WTC11 (cell line): ENCODE data around the gene C7. TPM values are rescaled to one million over a fixed set of nuclear protein-coding genes. Genes with fewer than 3 reads are reported as not detected.
A peak's percentile ranks its signal among the peaks of the same experiment; 100 is the strongest.

Experiments
- ATAC-seq: fragments of 200-7000 bp; cut with Tn5 transposase; 2 replicates; pipeline ENCODE4 v1.10.0; 2021; ENCODE audit warnings: mild to moderate bottlenecking, moderate library complexity
- CTCF ChIA-PET: fragments of 300-600 bp; sonication (Branson Sonifier 250); formaldehyde crosslinking; loops from one replicate; lab custom pipeline; 2021; ENCODE audit warnings: antibody characterized with exemption; lab: Charles Lee
- POLR2A ChIA-PET: fragments of 350-600 bp; sonication (Branson Sonifier 250); formaldehyde crosslinking; loops from one replicate; lab custom pipeline; 2021; ENCODE audit warnings: antibody characterized with exemption; lab: Charles Lee
- DNase-seq: peaks from one replicate; pipeline ENCODE4 v3.0.0; 2021; ENCODE audit warnings: low spot score
- H3K27ac Mint-ChIP-seq: 2 replicates; pipeline ENCODE4 v1.8.0; 2021; ENCODE audit warnings: mixed read lengths
- H3K27me3 Mint-ChIP-seq: 2 replicates; pipeline ENCODE4 v1.8.0; 2021; ENCODE audit warnings: low read depth, mild to moderate bottlenecking, moderate library complexity, mixed read lengths
- H3K36me3 Mint-ChIP-seq: 2 replicates; pipeline ENCODE4 v1.8.0; 2021; ENCODE audit warnings: mixed read lengths
- H3K4me1 Mint-ChIP-seq: 2 replicates; pipeline ENCODE4 v1.8.0; 2022; ENCODE audit warnings: mixed read lengths
- H3K4me3 Mint-ChIP-seq: 2 replicates; pipeline ENCODE4 v1.8.0; 2021; ENCODE audit warnings: mild to moderate bottlenecking, moderate library complexity, mixed read lengths
- H3K9me3 Mint-ChIP-seq: 2 replicates; pipeline ENCODE4 v1.8.0; 2021; ENCODE audit warnings: mixed read lengths
- ARID4B ChIP-seq: sonication (generic); formaldehyde crosslinking; IDR thresholded peaks from 2 replicates; pipeline ENCODE4 v1.8.0; 2023; ENCODE audit warnings: missing genetic modification reagents, mild to moderate bottlenecking, borderline replicate concordance
- ATF1 ChIP-seq: sonication (generic); formaldehyde crosslinking; IDR thresholded peaks from 2 replicates; pipeline ENCODE4 v1.8.1; 2023; ENCODE audit warnings: mild to moderate bottlenecking, moderate library complexity, missing genetic modification reagents
- CDX4 ChIP-seq: fragments of 250-450 bp; sonication (Bioruptor Pico); IDR thresholded peaks from 2 replicates; pipeline ENCODE4 v1.9.0; 2021; ENCODE audit warnings: moderate library complexity, mild to moderate bottlenecking, inconsistent platforms, borderline replicate concordance
- FOXP4 ChIP-seq: sonication (generic); formaldehyde crosslinking; IDR thresholded peaks from 2 replicates; pipeline ENCODE4 v1.8.0; 2022; ENCODE audit warnings: mild to moderate bottlenecking, missing genetic modification reagents
- GABPB1 ChIP-seq: sonication (generic); formaldehyde crosslinking; IDR thresholded peaks from 2 replicates; pipeline ENCODE4 v1.8.1; 2023; ENCODE audit warnings: mild to moderate bottlenecking, missing genetic modification reagents
- JAZF1 ChIP-seq: fragments of 250-450 bp; sonication (Bioruptor Pico); IDR thresholded peaks from 2 replicates; pipeline ENCODE4 v1.9.0; 2021; ENCODE audit warnings: moderate library complexity, mild to moderate bottlenecking, inconsistent platforms
- MLX ChIP-seq: sonication (generic); formaldehyde crosslinking; IDR thresholded peaks from 2 replicates; pipeline ENCODE4 v1.8.1; 2023; ENCODE audit warnings: mild to moderate bottlenecking, missing genetic modification reagents, moderate library complexity
- MYBL2 ChIP-seq: sonication (generic); formaldehyde crosslinking; IDR thresholded peaks from 2 replicates; pipeline ENCODE4 v1.8.1; 2023; ENCODE audit warnings: mild to moderate bottlenecking, moderate library complexity, missing genetic modification reagents
- RORB ChIP-seq: fragments of 250-450 bp; sonication (Bioruptor Pico); IDR thresholded peaks from 2 replicates; pipeline ENCODE4 v1.9.0; 2021; ENCODE audit warnings: mild to moderate bottlenecking
- SMAD3 ChIP-seq: sonication (generic); formaldehyde crosslinking; IDR thresholded peaks from 2 replicates; pipeline ENCODE4 v1.8.0; 2022; ENCODE audit warnings: missing genetic modification reagents, mild to moderate bottlenecking, borderline replicate concordance
- SMAD4 ChIP-seq: sonication (generic); formaldehyde crosslinking; IDR thresholded peaks from 2 replicates; pipeline ENCODE4 v1.8.0; 2022; ENCODE audit warnings: mild to moderate bottlenecking, missing genetic modification reagents
- SP1 ChIP-seq: sonication (generic); formaldehyde crosslinking; conservative IDR thresholded peaks from 2 replicates; pipeline ENCODE4 v1.8.1; 2022; ENCODE audit warnings: missing genetic modification reagents
- TEAD4 ChIP-seq: sonication (generic); formaldehyde crosslinking; IDR thresholded peaks from 2 replicates; pipeline ENCODE4 v1.8.0; 2022; ENCODE audit warnings: mild to moderate bottlenecking, missing genetic modification reagents
- TP53 ChIP-seq: sonication (generic); formaldehyde crosslinking; IDR thresholded peaks from 2 replicates; pipeline ENCODE4 v1.8.1; 2023; ENCODE audit warnings: mild to moderate bottlenecking, missing genetic modification reagents
- ZNF138 ChIP-seq: sonication (generic); formaldehyde crosslinking; conservative IDR thresholded peaks from 2 replicates; pipeline ENCODE4 v1.8.1; 2022; ENCODE audit warnings: mild to moderate bottlenecking, moderate library complexity, missing genetic modification reagents
- ZNF263 ChIP-seq: sonication (generic); formaldehyde crosslinking; IDR thresholded peaks from 2 replicates; pipeline ENCODE4 v1.8.1; 2022; ENCODE audit warnings: low read depth, mild to moderate bottlenecking, moderate library complexity, missing genetic modification reagents
- total RNA-seq: library from RNA; stranded (reverse); gene quantifications from 3 replicates; pipeline ENCODE4 v1.2.3, GENCODE V29; 2021

C7 gene
- total RNA-seq, 1 experiment from 2014 or later, result 4.5 TPM

- H3K27ac Mint-ChIP-seq, result no peak overlapping the region
- H3K36me3 Mint-ChIP-seq, result 0 out of 2 replicates have a peak, but pooled peaks cover 7% of the 10 kb centered on the region
- no peaks in the 10 kb centered on the region for H3K27me3 Mint-ChIP-seq
- no peak overlapping the region for H3K4me3 Mint-ChIP-seq
- DNase-seq (no peak), ATAC-seq (no peak)
- H3K4me1 Mint-ChIP-seq, result no peaks in the 10 kb centered on the region
- H3K9me3 Mint-ChIP-seq, result peaks cover 22% of the 10 kb centered on the region
- TF ChIP-seq ZNF138 (CRISPR knock-in tag) (no peak), GABPB1 (CRISPR knock-in tag) (peak; percentile 92)
- CTCF ChIA-PET, result no interaction called here
- POLR2A ChIA-PET, result no interaction called here
These were observed 82.1 kb downstream of the C7 start for GRCh38 chr5:40991168-40991980.

GRCh38 chr5:40991981-40992559 is 82.8 kb downstream of the C7 start:
- no peak for DNase-seq
- H3K27me3 Mint-ChIP-seq, result no peaks in the 10 kb centered on the region
- H3K36me3 Mint-ChIP-seq, result 0 out of 2 replicates have a peak, but pooled peaks cover 3% of the 10 kb centered on the region
- H3K4me3 Mint-ChIP-seq, result no peak overlapping the region
- ATAC-seq, result no peak
- H3K27ac Mint-ChIP-seq, result no peak overlapping the region
- no peaks in the 10 kb centered on the region for H3K4me1 Mint-ChIP-seq
- POLR2A ChIA-PET, result no interaction called here
- peaks cover 15% of the 10 kb centered on the region for H3K9me3 Mint-ChIP-seq
- TF ChIP-seq RORB (CRISPR knock-in tag), result no peak
- TF ChIP-seq TEAD4 (CRISPR knock-in tag), result no peak
- CTCF ChIA-PET, result no interaction called here

GRCh38 chr5:40995801-40996586 is 86.7 kb downstream of the C7 start:
- H3K27ac Mint-ChIP-seq, result no peak overlapping the region
- peaks cover 9% of the 10 kb centered on the region for H3K9me3 Mint-ChIP-seq
- ChIA-PET POLR2A (no interaction called here), CTCF (interaction anchor here (0.6 kb wide), 1 partner anchor 375 kb away, joined by 3 read pairs; no protein-coding TSS in a partner anchor)
- no peaks in the 10 kb centered on the region for H3K27me3 Mint-ChIP-seq
- H3K4me1 Mint-ChIP-seq, result no peaks in the 10 kb centered on the region
- no peak for TF ChIP-seq ATF1 (CRISPR knock-in tag)
- TF ChIP-seq JAZF1 (CRISPR knock-in tag), result no peak
- TF ChIP-seq TP53 (CRISPR knock-in tag), result no peak
- TF ChIP-seq MYBL2 (CRISPR knock-in tag), result no peak
- TF ChIP-seq GABPB1 (CRISPR knock-in tag), result no peak
- no peak for TF ChIP-seq ZNF138 (CRISPR knock-in tag)
- no peak for TF ChIP-seq FOXP4 (CRISPR knock-in tag)
- TF ChIP-seq CDX4 (CRISPR knock-in tag), result no peak
- no peak for TF ChIP-seq ZNF263 (CRISPR knock-in tag)
- TF ChIP-seq SP1 (CRISPR knock-in tag), result no peak
- no peak for DNase-seq
- no peaks in the 10 kb centered on the region for H3K36me3 Mint-ChIP-seq
- H3K4me3 Mint-ChIP-seq, result no peak overlapping the region
- ATAC-seq, result no peak

GRCh38 chr5:40999142-40999541 is 89.8 kb downstream of the C7 start:
- no peak for ATAC-seq
- H3K4me1 Mint-ChIP-seq, result no peaks in the 10 kb centered on the region
- no peaks in the 10 kb centered on the region for H3K36me3 Mint-ChIP-seq
- no peak overlapping the region for H3K27ac Mint-ChIP-seq
- no peak for TF ChIP-seq MLX (CRISPR knock-in tag)
- no peak for TF ChIP-seq FOXP4 (CRISPR knock-in tag)
- no peak for TF ChIP-seq ARID4B (CRISPR knock-in tag)
- TF ChIP-seq SMAD3 (CRISPR knock-in tag), result no peak
- TF ChIP-seq SMAD4 (CRISPR knock-in tag), result no peak
- TF ChIP-seq, all 79 proteins: peak for 0
- DNase-seq, result no peak
- no peaks in the 10 kb centered on the region; the same call in 1 of the 2 replicates for H3K27me3 Mint-ChIP-seq
- POLR2A ChIA-PET, result no interaction called here
- CTCF ChIA-PET, result no interaction called here
- H3K4me3 Mint-ChIP-seq, result no peak overlapping the region
- no peaks in the 10 kb centered on the region for H3K9me3 Mint-ChIP-seq
